MG63 (cell line): ENCODE measurements around the gene CSMD2. TPM values are rescaled to one million over a fixed set of nuclear protein-coding genes. Genes with fewer than 3 reads are reported as not detected.

ENCODE experiments used
- DNase-seq: peaks from one replicate; pipeline ENCODE4 v3.0.0-alpha.2; 2020
- H3K27me3 ChIP-seq: fragments of 250-450 bp; sonication (Bioruptor Pico); 2 replicates; pipeline ENCODE4 v1.5.1; 2020; ENCODE audit warnings: mild to moderate bottlenecking, moderate library complexity
- H3K36me3 ChIP-seq: fragments of 250-450 bp; sonication (Bioruptor Pico); 2 replicates; pipeline ENCODE4 v1.5.1; 2020; ENCODE audit warnings: mild to moderate bottlenecking, moderate library complexity
- H3K4me3 ChIP-seq: fragments of 250-450 bp; sonication (Bioruptor Pico); 2 replicates; pipeline ENCODE4 v1.5.1; 2020; ENCODE audit warnings: mild to moderate bottlenecking, moderate library complexity
- H3K9me3 ChIP-seq: fragments of 250-450 bp; sonication (Bioruptor Pico); 2 replicates; pipeline ENCODE4 v1.5.1; 2020; ENCODE audit warnings: mild to moderate bottlenecking, moderate library complexity
- total RNA-seq: library from RNA; depleted of rRNA; stranded (reverse); fragments of >200 nt; shearing (Covaris generic); gene quantifications from 2 replicates; pipeline ENCODE4 v1.2.3, GENCODE V29; 2014; ENCODE audit warnings: low replicate concordance

Gene CSMD2
- total RNA-seq, 1 experiment from 2014 or later, result not detected

DNA sequence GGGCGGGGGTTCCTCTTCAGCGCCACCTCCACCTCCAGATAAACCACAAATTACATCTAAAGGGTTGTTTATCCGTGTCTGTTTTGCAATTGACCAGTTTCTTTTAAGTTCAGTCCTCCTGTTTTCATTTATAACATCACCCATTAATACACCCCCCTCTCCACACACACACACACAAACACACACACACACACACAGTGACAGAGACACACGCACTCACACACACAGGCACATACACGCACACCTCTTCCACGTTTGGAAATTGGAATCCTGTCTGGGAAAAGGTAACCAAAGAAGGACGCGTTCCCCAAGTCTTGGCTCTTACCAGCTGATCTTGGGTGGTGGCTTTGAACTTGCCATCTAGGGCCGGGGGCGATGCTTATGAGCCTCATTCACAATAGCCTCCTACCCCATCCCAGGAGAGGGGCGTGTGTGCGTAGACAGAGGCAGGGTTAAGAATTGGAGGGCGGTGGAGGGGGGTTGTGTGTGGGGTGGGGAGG lies 442 bp upstream of the CSMD2 start:
- Histone ChIP-seq H3K9me3 (no peaks in the 10 kb centered on the region), H3K27me3 (peaks cover 25% of the 10 kb centered on the region), H3K36me3 (no peaks in the 10 kb centered on the region), H3K4me3 (no peak overlapping the region)
- no peak for DNase-seq

DNA sequence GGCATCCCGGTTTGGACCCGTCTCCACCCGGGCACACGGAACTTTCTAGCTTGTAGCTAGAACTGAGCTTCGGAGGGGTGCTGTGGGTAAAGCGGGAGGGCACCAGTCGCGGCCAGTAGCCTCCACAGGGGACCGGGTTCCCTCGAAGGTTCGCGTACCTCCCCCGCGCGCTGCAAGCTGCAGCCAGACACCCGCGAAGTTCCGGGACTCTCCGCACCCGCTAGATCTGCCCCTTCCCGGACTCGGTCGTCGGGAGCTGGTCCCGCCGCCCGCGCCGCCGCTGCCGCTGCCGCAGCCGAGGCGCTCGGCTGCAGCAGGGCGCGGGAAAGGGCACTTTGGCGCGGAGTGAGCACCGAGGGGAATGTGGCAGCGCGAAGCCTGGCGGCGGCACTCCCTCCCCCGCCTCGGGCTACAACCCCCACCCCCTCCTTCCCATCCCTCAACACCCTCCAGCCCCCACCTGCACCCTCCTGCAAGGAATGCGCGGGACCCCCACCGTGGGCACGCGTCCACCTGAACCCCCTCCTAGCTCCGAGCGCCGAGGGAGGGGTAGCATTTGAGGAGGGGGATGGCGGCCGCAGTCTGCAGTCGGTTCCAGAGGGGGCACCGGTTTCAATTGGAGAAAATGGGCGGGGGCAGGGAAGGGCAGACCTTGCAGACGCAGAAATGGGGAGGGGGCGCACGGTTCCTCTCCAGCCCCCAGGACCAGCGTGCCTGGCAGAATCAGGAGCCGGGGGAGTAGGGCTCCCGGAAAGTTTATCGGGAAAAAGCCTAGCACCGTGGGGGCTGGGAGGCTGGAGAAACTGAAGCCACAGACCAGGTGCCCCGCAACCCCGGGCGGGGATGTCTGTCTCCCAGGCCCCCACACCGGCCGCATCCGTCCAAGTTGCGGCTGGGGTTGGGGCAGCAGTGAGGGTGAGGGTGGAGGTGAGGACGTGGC lies 968 bp downstream of the CSMD2 start:
- Histone ChIP-seq H3K36me3 (no peaks in the 10 kb centered on the region), H3K9me3 (no peaks in the 10 kb centered on the region), H3K4me3 (peak overlapping the region; percentile 15), H3K27me3 (peaks cover 30% of the 10 kb centered on the region)
- no peak for DNase-seq

DNA sequence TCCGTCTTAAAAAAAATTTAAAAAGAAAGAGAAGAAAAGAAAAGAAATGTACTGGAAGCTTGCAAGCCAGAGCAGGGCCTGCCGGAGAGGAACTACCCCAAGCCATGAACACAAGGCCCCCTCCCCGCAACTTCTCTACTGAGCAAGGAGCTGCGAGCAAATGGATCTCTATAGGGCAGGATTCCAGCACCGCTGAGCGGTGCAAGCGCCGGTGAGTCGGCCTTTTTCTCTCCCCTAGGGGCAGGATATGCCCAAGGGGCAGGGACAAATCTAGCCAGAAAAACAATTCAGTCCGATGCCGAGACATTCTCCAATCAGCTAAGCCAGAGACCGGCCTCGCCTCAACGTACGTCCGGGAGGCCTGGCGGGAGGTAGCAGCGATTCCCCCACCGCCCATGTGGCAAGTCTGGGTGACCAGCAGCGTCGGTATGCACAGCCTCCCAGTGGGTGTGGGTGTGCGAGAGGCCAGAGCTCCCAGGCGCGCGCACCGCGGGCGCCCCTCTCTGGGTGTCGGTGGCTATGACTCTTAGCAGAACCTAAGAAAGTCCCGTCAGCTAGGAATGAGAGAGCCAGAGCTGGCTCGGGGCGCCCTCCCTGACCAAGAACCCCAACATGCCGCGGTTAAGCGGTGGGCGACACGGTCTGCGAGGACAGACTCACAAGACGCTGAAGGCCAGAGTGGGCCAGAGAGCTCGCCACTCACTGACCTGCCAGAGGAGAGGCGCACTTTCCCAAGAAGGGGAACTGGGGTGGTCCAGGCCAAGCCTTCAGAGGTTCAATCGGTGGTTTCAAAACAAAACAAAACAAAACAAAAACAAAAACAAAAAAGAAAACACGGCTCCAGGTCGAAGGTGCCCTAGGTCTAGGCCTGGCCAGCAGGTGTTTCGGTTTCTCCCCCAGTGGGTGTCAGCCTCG lies 1.9 kb downstream of the CSMD2 start:
- peak; percentile 85 for DNase-seq
- peak overlapping the region; percentile 15 for H3K4me3 ChIP-seq
- H3K27me3 ChIP-seq, result peaks cover 30% of the 10 kb centered on the region
- no peaks in the 10 kb centered on the region for H3K9me3 ChIP-seq
- H3K36me3 ChIP-seq, result no peaks in the 10 kb centered on the region

DNA sequence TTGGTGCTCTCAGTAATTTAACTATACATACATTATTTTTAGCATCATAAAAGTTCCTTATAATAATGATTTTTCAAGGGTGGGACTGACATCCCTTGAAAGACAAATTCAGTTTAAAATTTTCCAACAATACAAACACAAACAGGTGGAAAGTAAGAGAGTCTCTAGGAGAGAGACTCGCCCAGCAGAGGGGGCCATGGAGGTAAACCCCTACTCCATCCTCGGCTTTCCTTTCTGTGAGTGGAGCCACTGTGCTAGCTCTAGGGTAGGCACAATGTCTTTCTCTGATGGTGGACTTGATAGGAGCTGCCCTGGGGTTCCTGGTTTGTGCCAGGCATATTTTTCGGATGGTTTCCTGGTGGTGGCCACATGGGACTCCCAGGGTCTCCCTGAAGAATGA lies 8.3 kb downstream of the CSMD2 start:
- H3K36me3 ChIP-seq, result no peaks in the 10 kb centered on the region
- no peak overlapping the region for H3K4me3 ChIP-seq
- DNase-seq, result no peak
- H3K27me3 ChIP-seq, result peaks cover 12% of the 10 kb centered on the region
- H3K9me3 ChIP-seq, result no peaks in the 10 kb centered on the region

DNA sequence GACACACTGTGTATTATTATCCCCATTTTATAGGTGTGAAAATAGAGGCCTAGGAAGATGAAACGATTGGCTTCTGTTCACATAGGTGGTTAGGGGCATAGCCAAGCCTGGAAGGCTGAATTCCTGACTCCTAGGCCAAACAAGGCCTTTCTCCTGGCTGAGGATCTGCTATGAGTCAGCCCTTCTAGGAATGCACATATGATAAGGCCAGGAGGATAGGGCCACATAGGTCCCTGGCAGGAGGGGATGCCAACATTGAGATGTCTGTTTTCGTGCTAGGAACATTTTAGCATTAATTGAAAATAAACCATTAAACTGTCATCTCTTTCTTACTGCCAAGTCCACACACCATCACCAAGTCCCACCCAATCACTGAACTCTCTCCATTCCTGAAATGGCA lies 9.2 kb downstream of the CSMD2 start:
- Histone ChIP-seq H3K9me3 (no peaks in the 10 kb centered on the region), H3K27me3 (peaks cover 5% of the 10 kb centered on the region; the same call in 1 of the 2 replicates), H3K4me3 (no peak overlapping the region), H3K36me3 (no peaks in the 10 kb centered on the region)
- peak; percentile 31 for DNase-seq

DNA sequence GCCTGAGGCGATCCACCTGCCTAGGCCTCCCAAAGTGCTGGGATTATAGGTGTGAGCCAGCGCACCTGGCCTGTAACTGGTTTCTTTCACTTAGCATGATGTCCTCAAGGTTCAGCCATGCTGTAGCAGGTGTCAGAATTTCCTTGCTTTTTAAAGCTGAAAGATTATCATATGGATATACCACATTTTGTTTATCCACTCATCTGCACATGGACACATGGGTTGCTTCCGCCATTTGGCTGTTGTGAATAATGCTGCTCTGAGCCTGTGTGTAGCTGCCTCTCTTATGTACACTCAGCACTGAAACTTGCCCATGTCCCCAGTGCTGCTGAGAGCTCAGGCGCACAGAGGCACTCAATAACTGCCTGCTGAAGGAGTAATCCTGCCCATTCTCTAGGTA lies 11.8 kb downstream of the CSMD2 start:
- Histone ChIP-seq H3K27me3 (no peaks in the 10 kb centered on the region), H3K4me3 (no peak overlapping the region), H3K36me3 (no peaks in the 10 kb centered on the region)

DNA sequence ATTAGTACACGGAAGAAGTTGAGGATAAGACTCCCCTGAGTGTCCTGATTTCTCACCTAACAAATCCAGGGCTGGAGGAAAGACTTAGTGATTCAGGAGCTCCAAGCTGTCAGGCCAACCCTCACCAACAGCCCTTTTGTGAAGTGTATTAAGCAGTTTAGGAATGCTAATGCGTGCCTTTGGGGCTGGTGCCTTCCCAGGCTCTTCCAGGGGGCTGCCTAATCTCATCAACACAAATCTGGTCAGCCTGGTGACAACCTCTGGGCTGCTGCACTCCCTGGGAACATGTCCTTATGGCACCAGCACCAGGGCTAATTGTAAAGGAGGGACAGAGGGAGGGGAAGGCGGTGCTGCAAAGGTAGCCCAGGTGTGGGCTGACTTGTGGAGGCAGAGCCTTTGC lies 15.5 kb downstream of the CSMD2 start:
- DNase-seq, result no peak
- no peaks in the 10 kb centered on the region for H3K9me3 ChIP-seq
- no peaks in the 10 kb centered on the region for H3K27me3 ChIP-seq
- no peak overlapping the region for H3K4me3 ChIP-seq
- no peaks in the 10 kb centered on the region for H3K36me3 ChIP-seq

More for the DNA sequence above, 11.8 kb downstream of the CSMD2 start:
- no peaks in the 10 kb centered on the region for H3K9me3 ChIP-seq
- no peak for DNase-seq

DNA sequence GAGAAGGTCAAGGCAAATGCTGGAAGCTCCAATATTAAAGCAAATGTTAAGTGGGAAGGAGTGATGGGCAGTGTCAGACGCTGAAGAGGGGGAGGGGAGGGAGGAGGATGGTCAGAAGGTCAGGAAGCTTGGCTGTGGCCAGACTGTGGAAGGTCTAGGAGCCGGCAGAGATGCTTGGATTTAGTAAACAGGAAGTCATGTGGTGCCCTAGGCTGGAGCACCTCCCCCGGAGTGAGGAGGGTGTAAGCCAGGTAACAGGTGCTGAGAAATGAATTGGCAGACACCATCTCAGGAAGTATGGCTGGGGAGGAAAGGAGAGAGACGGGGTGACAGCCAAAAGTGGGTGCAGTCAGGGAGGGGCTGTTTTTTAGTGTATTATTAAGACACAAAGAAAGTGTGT lies 17.7 kb downstream of the CSMD2 start:
- no peak for DNase-seq

DNA sequence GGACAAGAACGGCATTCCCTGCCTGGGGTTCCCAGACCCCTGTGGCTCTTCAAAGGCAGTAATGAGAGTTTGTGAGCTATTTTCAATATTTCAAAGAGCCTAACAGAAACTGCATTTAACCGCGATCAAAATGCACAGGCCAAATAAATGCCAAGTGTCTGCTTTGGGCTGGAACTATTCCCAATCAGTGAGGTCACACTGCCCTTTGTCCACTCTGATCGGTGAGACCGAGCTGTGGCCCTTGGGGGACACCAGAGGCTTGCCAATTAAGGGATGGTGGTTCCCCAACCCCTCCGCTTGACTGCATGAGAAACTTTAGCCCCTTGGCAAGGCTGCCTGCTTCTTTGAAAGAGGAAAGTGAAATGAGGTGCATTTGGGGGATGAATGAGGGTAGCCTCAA lies 20.3 kb downstream of the CSMD2 start:
- no peaks in the 10 kb centered on the region for H3K9me3 ChIP-seq
- no peak for DNase-seq
- H3K27me3 ChIP-seq, result no peaks in the 10 kb centered on the region
- no peak overlapping the region for H3K4me3 ChIP-seq
- no peaks in the 10 kb centered on the region for H3K36me3 ChIP-seq

More for the DNA sequence above, 17.7 kb downstream of the CSMD2 start:
- Histone ChIP-seq H3K9me3 (no peaks in the 10 kb centered on the region), H3K4me3 (no peak overlapping the region), H3K27me3 (no peaks in the 10 kb centered on the region), H3K36me3 (no peaks in the 10 kb centered on the region)

DNA sequence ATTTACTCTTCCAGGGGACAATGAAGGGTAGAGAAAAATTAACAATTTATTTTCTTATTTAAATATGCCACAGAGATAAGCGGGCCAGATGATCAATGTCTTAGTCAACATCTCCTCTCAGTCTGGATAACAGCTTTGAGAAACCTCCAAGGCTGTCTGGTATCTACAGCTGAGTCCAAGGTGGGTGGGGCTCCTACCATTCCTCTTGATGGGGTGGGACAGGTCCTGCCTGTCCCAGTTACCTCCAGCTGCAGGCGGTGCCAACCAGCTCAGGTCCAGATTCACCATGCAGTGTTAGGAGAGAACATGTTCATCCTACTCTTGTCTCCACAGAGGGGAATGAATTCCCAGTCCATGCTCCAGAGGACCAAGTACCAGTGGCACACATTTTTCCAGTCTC lies 21.1 kb downstream of the CSMD2 start:
- Histone ChIP-seq H3K9me3 (no peaks in the 10 kb centered on the region), H3K4me3 (no peak overlapping the region), H3K36me3 (no peaks in the 10 kb centered on the region), H3K27me3 (no peaks in the 10 kb centered on the region)
- no peak for DNase-seq

DNA sequence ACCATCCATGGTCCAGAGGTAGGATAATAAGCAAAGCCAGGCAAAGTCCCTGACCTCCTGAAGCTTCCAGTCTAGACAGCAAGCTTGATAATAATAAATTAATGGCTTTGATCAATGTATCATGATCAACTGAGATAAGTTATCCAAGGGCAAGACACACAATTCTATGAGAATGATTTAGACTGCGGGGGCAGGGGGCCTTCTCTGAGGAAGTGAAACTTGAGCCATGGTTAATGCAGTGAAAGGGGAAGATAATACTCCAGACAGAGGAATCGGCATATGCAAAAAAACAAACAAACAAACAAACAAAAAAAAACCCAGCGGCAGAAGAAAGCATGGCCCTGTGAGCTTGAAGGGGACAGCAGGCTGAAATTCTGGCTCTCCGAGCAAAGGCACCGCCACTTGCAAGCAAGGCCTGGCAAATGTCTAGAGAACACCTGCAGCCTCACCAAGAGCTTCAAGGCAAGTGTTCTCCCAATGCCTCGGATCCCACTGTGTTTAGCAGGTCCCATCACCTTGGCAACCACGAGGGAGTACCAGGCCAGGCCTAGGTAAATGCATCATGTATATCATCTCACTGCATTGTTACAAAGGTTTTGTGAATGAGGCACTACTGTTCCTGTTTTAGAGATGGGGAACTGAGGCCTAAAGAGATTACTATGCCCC lies 24.9 kb downstream of the CSMD2 start:
- H3K27me3 ChIP-seq, result no peaks in the 10 kb centered on the region
- no peak overlapping the region for H3K4me3 ChIP-seq
- no peaks in the 10 kb centered on the region for H3K9me3 ChIP-seq
- H3K36me3 ChIP-seq, result no peaks in the 10 kb centered on the region
- DNase-seq, result no peak

DNA sequence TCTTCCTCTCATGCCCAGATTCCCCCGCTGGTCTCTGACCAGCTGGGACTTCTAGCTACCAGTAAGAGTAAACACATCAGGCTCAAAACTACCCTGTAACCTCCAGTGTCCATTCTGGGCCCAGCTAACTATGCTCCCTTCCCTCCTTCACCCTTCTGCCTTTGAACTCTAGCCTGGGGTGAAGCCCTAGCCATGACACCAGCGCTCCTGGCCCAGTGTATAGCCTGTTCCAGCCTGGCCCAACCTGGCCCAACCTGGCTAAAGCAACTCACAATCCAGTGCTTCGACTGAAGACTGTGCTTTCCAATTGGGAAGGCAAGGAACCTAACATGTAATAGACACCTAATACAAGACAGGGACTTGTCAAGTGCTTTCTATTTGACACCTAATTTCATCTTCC lies 27.6 kb downstream of the CSMD2 start:
- DNase-seq, result no peak

DNA sequence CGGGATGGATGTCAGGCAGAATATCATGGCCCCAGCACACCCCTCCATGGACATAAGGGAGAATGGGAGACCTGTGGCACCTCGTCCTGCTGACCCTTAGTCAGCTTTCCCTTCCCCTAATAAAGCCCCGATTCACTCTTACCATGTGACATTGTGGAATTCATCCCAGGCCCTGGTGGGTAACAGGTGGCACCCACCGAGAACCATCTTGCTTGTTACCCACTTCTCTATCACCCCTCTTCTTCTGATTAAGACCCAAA lies 32.9 kb downstream of the CSMD2 start:
- Histone ChIP-seq H3K9me3 (no peaks in the 10 kb centered on the region), H3K36me3 (no peaks in the 10 kb centered on the region), H3K4me3 (no peak overlapping the region), H3K27me3 (no peaks in the 10 kb centered on the region)
- no peak for DNase-seq

More for the DNA sequence above, 27.6 kb downstream of the CSMD2 start:
- no peak overlapping the region for H3K4me3 ChIP-seq
- no peaks in the 10 kb centered on the region for H3K27me3 ChIP-seq
- no peaks in the 10 kb centered on the region for H3K36me3 ChIP-seq
- H3K9me3 ChIP-seq, result no peaks in the 10 kb centered on the region

DNA sequence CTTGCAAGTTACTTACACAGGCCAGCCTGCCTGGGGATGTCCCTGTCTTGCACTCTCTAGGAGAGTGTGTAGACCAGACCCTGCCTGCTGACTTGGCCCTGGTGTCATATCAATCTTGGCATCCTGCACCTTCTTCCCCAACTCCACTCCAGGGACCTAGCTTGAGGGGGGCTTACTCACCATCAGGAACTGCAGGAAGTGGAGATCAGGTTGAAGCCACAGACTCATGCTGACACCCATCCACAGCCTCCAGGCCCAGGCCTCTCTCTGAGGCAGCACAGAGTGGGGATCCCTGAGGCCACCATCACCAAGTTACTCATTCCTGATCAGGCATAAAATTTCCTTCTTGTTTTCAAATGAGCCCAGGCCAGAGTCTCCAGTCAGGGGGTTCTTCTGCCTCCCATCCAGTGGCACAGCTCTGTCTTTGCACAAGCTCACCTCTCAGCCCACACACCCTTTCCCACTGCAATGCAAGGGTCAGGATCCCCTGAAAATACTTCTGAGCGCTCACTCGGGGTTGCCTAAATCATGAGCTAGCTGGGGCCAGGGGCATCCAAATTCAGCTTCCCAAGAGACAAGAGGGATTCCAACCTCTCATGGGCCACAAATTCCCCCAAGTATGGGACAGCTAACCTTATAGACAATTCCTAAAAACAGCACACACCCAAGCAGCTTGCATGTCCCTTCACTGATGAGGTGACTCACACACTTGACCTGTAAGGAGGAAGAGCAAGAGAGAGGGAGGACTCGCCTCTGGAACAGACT lies 33.5 kb downstream of the CSMD2 start:
- Histone ChIP-seq H3K36me3 (no peaks in the 10 kb centered on the region), H3K27me3 (no peaks in the 10 kb centered on the region), H3K4me3 (no peak overlapping the region), H3K9me3 (no peaks in the 10 kb centered on the region)
- DNase-seq, result no peak

DNA sequence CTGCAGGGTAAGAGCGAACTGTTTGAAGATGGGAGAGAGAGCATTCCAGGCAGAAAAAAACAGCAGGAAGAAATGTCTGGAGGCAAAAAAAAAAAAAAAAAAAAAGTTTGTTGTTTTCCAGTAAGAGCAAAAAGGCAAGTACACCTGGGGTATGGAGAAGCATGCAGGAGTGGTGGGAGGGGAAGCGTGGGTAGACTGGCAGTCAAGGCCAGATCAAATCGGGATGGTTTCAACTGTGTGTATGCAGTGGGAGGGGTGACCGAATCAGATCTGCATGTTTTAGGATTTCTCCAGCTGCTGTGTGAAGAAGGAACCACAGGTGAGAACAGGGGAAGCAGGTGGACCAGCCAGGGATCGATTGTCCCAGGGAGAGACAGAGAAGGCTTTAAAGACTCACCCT lies 34.7 kb downstream of the CSMD2 start:
- H3K36me3 ChIP-seq, result no peaks in the 10 kb centered on the region
- H3K27me3 ChIP-seq, result no peaks in the 10 kb centered on the region
- DNase-seq, result no peak
- no peak overlapping the region for H3K4me3 ChIP-seq
- H3K9me3 ChIP-seq, result no peaks in the 10 kb centered on the region

DNA sequence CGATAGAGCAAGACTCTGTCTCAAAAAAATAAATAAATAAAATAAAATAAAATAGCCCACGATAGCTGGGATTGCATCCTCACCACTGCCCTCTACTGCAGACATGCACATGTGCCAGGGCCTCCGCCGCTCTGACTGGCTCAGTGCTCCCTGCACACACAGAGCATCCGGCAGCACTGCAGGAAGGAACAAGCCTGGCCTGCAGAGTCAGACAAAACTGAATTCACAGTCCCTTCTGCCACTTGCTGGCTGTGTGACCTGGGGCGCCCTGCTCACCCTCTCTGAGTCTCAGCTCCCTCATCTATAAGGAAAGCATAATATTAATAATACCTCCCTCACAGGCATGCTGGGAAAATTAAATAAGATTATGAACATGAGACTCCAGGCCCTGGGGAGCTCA lies 35.4 kb downstream of the CSMD2 start:
- Histone ChIP-seq H3K27me3 (no peaks in the 10 kb centered on the region), H3K36me3 (no peaks in the 10 kb centered on the region), H3K4me3 (no peak overlapping the region), H3K9me3 (no peaks in the 10 kb centered on the region)
- no peak for DNase-seq
